Upper lobe of right lung (tissue), 1 donor: ENCODE data around the gene EFEMP1. TPM values are rescaled to one million over a fixed set of nuclear protein-coding genes. Genes with fewer than 3 reads are reported as not detected.

Experiments
- ATAC-seq: fragments of 200-7000 bp; cut with Tn5 transposase; one replicate; pipeline ENCODE4 v1.9.1; 2020; ENCODE audit warnings: mild to moderate bottlenecking, moderate library complexity
- DNase-seq: peaks from one replicate; pipeline ENCODE4 v3.0.0-alpha.2; 2020
- H3K27ac ChIP-seq: fragments of 200-600 bp; one replicate; pipeline ENCODE4 v1.8.0; 2022
- H3K27me3 ChIP-seq: fragments of 200-600 bp; one replicate; pipeline ENCODE4 v1.8.0; 2022; ENCODE audit warnings: mild to moderate bottlenecking
- H3K36me3 ChIP-seq: fragments of 200-600 bp; one replicate; pipeline ENCODE4 v1.8.0; 2022
- H3K4me1 ChIP-seq: fragments of 200-600 bp; one replicate; pipeline ENCODE4 v1.8.0; 2022
- H3K4me3 ChIP-seq: fragments of 200-600 bp; one replicate; pipeline ENCODE4 v1.8.0; 2022; ENCODE audit warnings: mild to moderate bottlenecking
- H3K9me3 ChIP-seq: fragments of 200-600 bp; one replicate; pipeline ENCODE4 v1.8.0; 2022
- intact Hi-C: fragments of 100-400 bp; cut with DNase I; formaldehyde crosslinking; loops from one replicate; pipeline ENCODE4 v1.11.0; 2022
- total RNA-seq: library from RNA; stranded (reverse); fragmentation: NEBNext Ultra II Directional; extraction: Animal tissue kit (Norgen Biotek cat#: 25700); gene quantifications from one replicate; pipeline ENCODE4 v1.2.1, GENCODE V29; 2021
- TF ChIP-seq, protein P1 (sequence below): fragments of 200-600 bp; IDR thresholded peaks from one replicate; pipeline ENCODE4 v1.8.0; 2022; ENCODE audit warnings: antibody characterized with exemption
- donor health status: DM: no; HTN: yes; CAD: no; lungs with severe emphysema.

The EFEMP1 gene
- total RNA-seq, 1 donor from 2014 or later, result 301 TPM

DNA sequence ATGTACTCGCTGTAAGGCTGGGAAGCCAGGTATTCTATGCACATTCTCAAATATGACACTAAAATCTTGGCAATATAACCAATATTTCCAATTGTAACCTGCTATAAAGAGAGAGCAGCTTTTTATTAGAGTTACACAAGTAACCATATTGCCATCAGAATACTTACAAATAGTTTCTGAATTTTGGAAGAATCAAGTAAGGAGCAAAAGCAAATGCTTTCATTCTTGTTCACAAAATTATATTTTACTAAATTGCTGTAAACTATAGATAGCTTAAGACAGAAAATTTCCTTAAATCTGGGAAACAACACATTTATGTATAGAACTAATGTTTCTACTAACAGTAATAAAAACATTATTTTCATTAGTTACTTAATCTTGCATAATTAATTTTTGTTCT is 77.2 kb downstream of the EFEMP1 start:
- no peak for ATAC-seq
- Histone ChIP-seq H3K36me3 (no peaks in the 10 kb centered on the region), H3K9me3 (no peaks in the 10 kb centered on the region), H3K4me1 (peaks cover 15% of the 10 kb centered on the region), H3K27me3 (no peaks in the 10 kb centered on the region), H3K27ac (no peak overlapping the region), H3K4me3 (no peak overlapping the region)
- no peak for DNase-seq
- TF ChIP-seq, protein P1, sequence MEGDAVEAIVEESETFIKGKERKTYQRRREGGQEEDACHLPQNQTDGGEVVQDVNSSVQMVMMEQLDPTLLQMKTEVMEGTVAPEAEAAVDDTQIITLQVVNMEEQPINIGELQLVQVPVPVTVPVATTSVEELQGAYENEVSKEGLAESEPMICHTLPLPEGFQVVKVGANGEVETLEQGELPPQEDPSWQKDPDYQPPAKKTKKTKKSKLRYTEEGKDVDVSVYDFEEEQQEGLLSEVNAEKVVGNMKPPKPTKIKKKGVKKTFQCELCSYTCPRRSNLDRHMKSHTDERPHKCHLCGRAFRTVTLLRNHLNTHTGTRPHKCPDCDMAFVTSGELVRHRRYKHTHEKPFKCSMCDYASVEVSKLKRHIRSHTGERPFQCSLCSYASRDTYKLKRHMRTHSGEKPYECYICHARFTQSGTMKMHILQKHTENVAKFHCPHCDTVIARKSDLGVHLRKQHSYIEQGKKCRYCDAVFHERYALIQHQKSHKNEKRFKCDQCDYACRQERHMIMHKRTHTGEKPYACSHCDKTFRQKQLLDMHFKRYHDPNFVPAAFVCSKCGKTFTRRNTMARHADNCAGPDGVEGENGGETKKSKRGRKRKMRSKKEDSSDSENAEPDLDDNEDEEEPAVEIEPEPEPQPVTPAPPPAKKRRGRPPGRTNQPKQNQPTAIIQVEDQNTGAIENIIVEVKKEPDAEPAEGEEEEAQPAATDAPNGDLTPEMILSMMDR, result no peak
- intact Hi-C loops, result no loop called here

GRCh38 chr2:55844986-55845385 is 78.6 kb downstream of the EFEMP1 start:
- Histone ChIP-seq H3K36me3 (no peaks in the 10 kb centered on the region), H3K9me3 (no peaks in the 10 kb centered on the region), H3K27ac (peak overlapping the region; percentile 47), H3K4me3 (no peak overlapping the region), H3K27me3 (no peaks in the 10 kb centered on the region), H3K4me1 (peaks cover 16% of the 10 kb centered on the region)
- no peak for DNase-seq
- intact Hi-C loops, result no loop called here
- no peak for ATAC-seq
- TF ChIP-seq, protein P1, result no peak

GRCh38 chr2:55843994-55844345 is 79.6 kb downstream of the EFEMP1 start:
- Histone ChIP-seq H3K9me3 (no peaks in the 10 kb centered on the region), H3K27ac (peak overlapping the region; percentile 47), H3K36me3 (no peaks in the 10 kb centered on the region), H3K27me3 (no peaks in the 10 kb centered on the region), H3K4me3 (no peak overlapping the region), H3K4me1 (peaks cover 20% of the 10 kb centered on the region)
- no peak for ATAC-seq
- TF ChIP-seq, protein P1, result no peak
- DNase-seq, result no peak
- intact Hi-C loops, result no loop called here

DNA sequence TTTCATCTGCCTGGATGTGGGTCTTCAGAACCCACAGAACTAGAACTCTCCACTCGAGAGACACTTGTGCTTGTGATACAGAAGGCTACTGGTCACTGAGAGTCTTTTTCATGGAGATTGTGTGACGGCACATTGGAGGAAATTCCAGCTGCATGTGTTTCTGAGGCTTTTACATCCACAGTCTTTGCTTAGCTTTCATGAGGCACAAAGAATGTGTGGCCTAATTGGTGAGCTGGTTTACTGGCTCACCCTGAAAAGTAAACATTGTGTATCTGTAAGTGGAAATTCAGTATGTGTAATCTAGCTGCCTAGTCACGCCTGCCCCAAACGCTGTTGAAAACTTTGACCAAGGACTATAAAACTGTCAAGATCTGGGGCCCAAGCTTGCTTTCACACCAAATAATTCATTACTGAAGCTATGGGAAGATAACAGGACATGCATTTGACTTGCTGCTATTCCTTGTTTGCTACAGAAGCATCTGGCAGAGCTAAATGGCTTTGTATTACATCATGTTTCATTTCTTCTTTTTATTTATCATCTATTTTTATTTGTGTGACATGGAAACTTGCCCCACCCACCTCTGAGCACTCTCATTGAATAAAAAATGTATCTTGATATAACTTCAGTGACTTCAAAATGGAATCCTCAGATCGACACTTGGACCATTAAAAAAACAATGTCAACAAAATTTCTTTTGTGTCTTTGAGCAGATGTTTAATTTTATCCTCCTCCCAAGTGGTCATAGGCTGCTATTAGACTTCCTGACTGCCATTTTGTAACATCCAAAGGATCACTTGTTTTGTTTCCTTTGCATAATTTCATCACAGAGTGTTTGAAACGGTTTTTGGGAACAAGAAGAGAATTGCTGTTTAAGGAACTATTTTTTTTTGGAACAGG is 80.2 kb downstream of the EFEMP1 start:
- Histone ChIP-seq H3K27ac (peak overlapping the region; percentile 47), H3K4me3 (no peak overlapping the region), H3K4me1 (peaks cover 20% of the 10 kb centered on the region), H3K36me3 (no peaks in the 10 kb centered on the region), H3K9me3 (no peaks in the 10 kb centered on the region), H3K27me3 (no peaks in the 10 kb centered on the region)
- TF ChIP-seq, protein P1, result no peak
- ATAC-seq, result peak; percentile 86
- intact Hi-C loops, result no loop called here
- no peak for DNase-seq

DNA sequence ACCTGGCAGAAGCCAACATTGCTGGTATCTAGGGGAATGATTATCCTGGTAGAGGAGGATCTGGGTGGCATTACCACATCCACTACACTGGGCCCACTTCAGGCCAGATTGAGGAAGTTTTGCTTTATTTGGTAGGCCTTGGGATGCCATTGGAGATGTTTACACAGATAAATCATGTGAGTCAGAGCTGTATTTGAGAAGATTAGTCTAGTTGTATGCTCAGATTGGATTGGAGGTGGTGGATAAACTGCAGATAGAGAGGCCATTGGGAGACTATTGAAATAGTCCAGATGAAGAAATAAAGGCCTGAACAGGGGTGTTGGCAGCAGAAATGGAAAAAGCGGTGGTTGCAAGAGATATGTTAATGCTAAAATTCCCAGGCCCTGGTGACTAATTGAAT is 81.5 kb downstream of the EFEMP1 start:
- Histone ChIP-seq H3K9me3 (no peaks in the 10 kb centered on the region), H3K27me3 (no peaks in the 10 kb centered on the region), H3K36me3 (no peaks in the 10 kb centered on the region), H3K4me3 (no peak overlapping the region), H3K4me1 (peaks cover 20% of the 10 kb centered on the region), H3K27ac (peak overlapping the region; percentile 79)
- DNase-seq (no peak), ATAC-seq (no peak)
- TF ChIP-seq, protein P1, result no peak
- intact Hi-C loops, result no loop called here
